ENCODE measurements around the gene ILDR1. TPM values are rescaled to one million over a fixed set of nuclear protein-coding genes. Genes with fewer than 3 reads are reported as not detected.

ILDR1 gene
- total RNA-seq, 3 donors from 2014 or later: 10.9 to 36.8 (median 17.2) TPM

- intact Hi-C loops (cut with DNase I, micrococcal nuclease): no loop called here
- DNase-seq: no peak
These were observed 45.3 kb downstream of the ILDR1 start for GRCh38 chr3:121976727-121977126.

GRCh38 chr3:121975702-121976302, 46.2 kb downstream of the ILDR1 start:
- Histone ChIP-seq H3K4me3 (no peak overlapping the region), H3K36me3 (ENCODE audit: low read depth) (no peaks in the 10 kb centered on the region), H3K4me1 (ENCODE audit: low read depth) (no peaks in the 10 kb centered on the region), H3K9me3 (peaks cover 9% of the 10 kb centered on the region)
- DNase-seq (no peak), ATAC-seq (no peak)
- TF ChIP-seq CTCF (IDR thresholded peaks at IDR 0.05): no peak
- intact Hi-C loops (cut with DNase I, micrococcal nuclease): no loop called here

More at GRCh38 chr3:121976727-121977126, 45.3 kb downstream of the ILDR1 start:
- H3K36me3 ChIP-seq (ENCODE audit: low read depth): no peaks in the 10 kb centered on the region
- H3K4me1 ChIP-seq (ENCODE audit: low read depth): no peaks in the 10 kb centered on the region
- TF ChIP-seq CTCF (IDR thresholded peaks at IDR 0.05): no peak
- H3K9me3 ChIP-seq: peaks cover 9% of the 10 kb centered on the region
- ATAC-seq: no peak
- no peak overlapping the region for H3K4me3 ChIP-seq

GRCh38 chr3:121974601-121975111, 47.4 kb downstream of the ILDR1 start:
- DNase-seq: no peak
- peaks cover 9% of the 10 kb centered on the region for H3K9me3 ChIP-seq
- TF ChIP-seq CTCF (IDR thresholded peaks at IDR 0.05): no peak
- H3K4me3 ChIP-seq: no peak overlapping the region
- ATAC-seq: no peak
- intact Hi-C loops (cut with DNase I, micrococcal nuclease): no loop called here
- H3K4me1 ChIP-seq (ENCODE audit: low read depth): no peaks in the 10 kb centered on the region
- no peaks in the 10 kb centered on the region for H3K36me3 ChIP-seq (ENCODE audit: low read depth)

GRCh38 chr3:121970047-121970446, 52.0 kb downstream of the ILDR1 start:
- no peak for DNase-seq
- no peak for TF ChIP-seq CTCF (IDR thresholded peaks at IDR 0.05)
- intact Hi-C loops (cut with DNase I, micrococcal nuclease): no loop called here
- no peaks in the 10 kb centered on the region for H3K36me3 ChIP-seq (ENCODE audit: low read depth)
- H3K4me1 ChIP-seq (ENCODE audit: low read depth): no peaks in the 10 kb centered on the region
- ATAC-seq: no peak
- no peak overlapping the region for H3K4me3 ChIP-seq
- peaks cover 4% of the 10 kb centered on the region for H3K9me3 ChIP-seq

GRCh38 chr3:121969631-121970030, 52.4 kb downstream of the ILDR1 start:
- no peak for TF ChIP-seq CTCF (IDR thresholded peaks at IDR 0.05)
- no peaks in the 10 kb centered on the region for H3K4me1 ChIP-seq (ENCODE audit: low read depth)
- H3K36me3 ChIP-seq (ENCODE audit: low read depth): no peaks in the 10 kb centered on the region
- intact Hi-C loops (cut with DNase I, micrococcal nuclease): no loop called here
- no peak overlapping the region for H3K4me3 ChIP-seq
- peaks cover 3% of the 10 kb centered on the region for H3K9me3 ChIP-seq
- DNase-seq (no peak), ATAC-seq (no peak)
